Smooth muscle cell (in vitro differentiated cells): ENCODE measurements around the gene TBC1D10A. TPM values are rescaled to one million over a fixed set of nuclear protein-coding genes. Genes with fewer than 3 reads are reported as not detected.

Source experiments
- DNase-seq: peaks from one replicate; lab custom pipeline; 2025; ENCODE audit not compliant: unreplicated experiment; lab: John Stamatoyannopoulos, UW
- H2AFZ ChIP-seq: fragments of 200-600 bp; sonication (generic); 2 replicates; pipeline ENCODE4 v1.6.0; 2016; ENCODE audit warnings: antibody characterized with exemption, low read depth, mild to moderate bottlenecking
- H3F3A ChIP-seq: fragments of 200-600 bp; sonication (generic); 2 replicates; pipeline ENCODE4 v1.6.0; 2017; ENCODE audit warnings: antibody characterized with exemption, low read depth
- H3K27ac ChIP-seq: fragments of 200-600 bp; sonication (generic); 2 replicates; pipeline ENCODE4 v1.5.1; 2016; ENCODE audit warnings: low read depth, mild to moderate bottlenecking
- H3K27me3 ChIP-seq: fragments of 200-600 bp; sonication (generic); 2 replicates; pipeline ENCODE4 v1.6.1; 2016; ENCODE audit warnings: low read depth, mild to moderate bottlenecking
- H3K36me3 ChIP-seq: fragments of 200-600 bp; sonication (generic); 2 replicates; pipeline ENCODE4 v1.5.1; 2016; ENCODE audit warnings: low read depth
- H3K4me1 ChIP-seq: fragments of 200-600 bp; sonication (generic); 2 replicates; pipeline ENCODE4 v1.5.1; 2016; ENCODE audit warnings: low read depth
- H3K4me2 ChIP-seq: fragments of 200-600 bp; sonication (generic); 2 replicates; pipeline ENCODE4 v1.6.0; 2016; ENCODE audit warnings: mild to moderate bottlenecking
- H3K4me3 ChIP-seq: fragments of 200-600 bp; sonication (generic); 2 replicates; pipeline ENCODE4 v1.5.1; 2016; ENCODE audit warnings: mild to moderate bottlenecking
- H3K79me2 ChIP-seq: fragments of 200-600 bp; sonication (generic); 2 replicates; pipeline ENCODE4 v1.6.0; 2016; ENCODE audit warnings: low read depth, mild to moderate bottlenecking
- H3K9ac ChIP-seq: fragments of 200-600 bp; sonication (generic); 2 replicates; pipeline ENCODE4 v1.6.0; 2016; ENCODE audit warnings: low read depth
- H3K9me3 ChIP-seq: fragments of 200-600 bp; sonication (generic); replicated peaks from 2 replicates; pipeline ENCODE4 v1.5.1; 2016; ENCODE audit warnings: low read depth
- H4K20me1 ChIP-seq: fragments of 200-600 bp; sonication (generic); 2 replicates; pipeline ENCODE4 v1.6.0; 2016; ENCODE audit warnings: low read depth
- CTCF ChIP-seq: fragments of 200-600 bp; sonication (generic); IDR thresholded peaks from 2 replicates; pipeline ENCODE4 v1.5.1; 2017; ENCODE audit warnings: borderline replicate concordance, mild to moderate bottlenecking, antibody characterized with exemption; ENCODE audit not compliant: insufficient read depth, poor library complexity, severe bottlenecking
- WGBS: methylation state at CpG from one replicate; pipeline ENCODE4 v1.1.7; 2016; ENCODE audit warnings: low lambda C conversion rate; 5-methylcytosine and 5-hydroxymethylcytosine counted together
- polyA plus RNA-seq: library from polyadenylated mRNA; unstranded; fragments of >200 nt; fragmentation: Nextera tagmentation; extraction: Ambion mirVana; gene quantifications from 2 replicates; pipeline ENCODE4 v1.2.1, GENCODE V29; 2016
- total RNA-seq: library from RNA; depleted of rRNA; stranded (reverse); fragments of >200 nt; gene quantifications from 2 replicates; pipeline ENCODE4 v1.2.3, GENCODE V29; 2014

Gene TBC1D10A
- total and polyA plus RNA-seq, 2 experiments from 2014 or later, result 16.8 to 51.1 TPM

DNA sequence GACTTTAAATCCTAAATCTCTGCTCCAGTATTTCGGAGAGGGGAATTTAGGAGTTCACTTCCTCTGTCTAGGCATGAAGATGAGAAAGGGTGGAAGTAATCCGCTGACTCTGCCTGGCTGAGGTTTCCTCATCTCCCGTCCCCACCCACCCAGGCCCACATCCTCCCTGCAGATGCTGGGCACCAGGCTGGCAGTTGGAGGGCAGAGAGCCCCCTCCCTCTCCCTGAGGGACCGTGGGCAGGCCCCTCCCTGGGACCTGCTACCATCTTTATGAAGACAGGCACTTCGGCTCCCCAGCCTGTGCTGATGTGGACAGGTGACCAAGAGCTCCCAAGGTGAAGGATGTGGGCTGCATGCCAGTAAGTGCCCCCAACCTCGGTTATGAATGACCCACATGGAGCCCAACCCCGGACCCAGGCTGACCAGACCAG is 44.1 kb downstream of the TBC1D10A start:
- no peak for TF ChIP-seq CTCF
- Histone ChIP-seq H4K20me1 (peaks cover 6% of the 10 kb centered on the region), H3K4me1 (peaks cover 3% of the 10 kb centered on the region), H3K36me3 (no peaks in the 10 kb centered on the region), H3K9me3 (no peaks in the 10 kb centered on the region), H3K27ac (no peak overlapping the region), H3K4me2 (no peak overlapping the region), H2AFZ (no peak overlapping the region), H3K27me3 (no peaks in the 10 kb centered on the region), H3K9ac (no peak overlapping the region), H3F3A (peaks cover 4% of the 10 kb centered on the region), H3K4me3 (no peak overlapping the region), H3K79me2 (no peaks in the 10 kb centered on the region)
- 86% methylated on average over 7 of the region's 7 CpGs for WGBS
- DNase-seq, result no peak

DNA sequence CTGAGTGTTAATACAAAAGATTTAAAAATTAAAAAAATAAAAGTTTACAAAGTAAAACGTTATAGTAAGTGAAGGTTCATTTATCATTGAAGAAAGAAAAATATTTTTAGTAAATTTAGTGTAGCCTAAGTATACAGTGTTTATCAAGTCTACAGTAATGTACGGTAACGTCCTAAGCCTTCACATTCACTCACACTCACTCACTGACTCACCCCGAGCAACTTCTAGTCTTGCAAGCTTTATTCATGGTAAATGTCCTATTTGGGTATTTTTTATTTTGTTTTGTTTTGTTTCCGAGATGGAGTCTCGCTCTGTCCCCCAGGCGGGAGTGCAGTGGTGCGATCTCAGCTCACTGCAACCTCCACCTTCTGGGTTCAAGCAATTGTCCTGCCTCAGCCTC is 46.2 kb downstream of the TBC1D10A start:
- Histone ChIP-seq H3K4me2 (peak overlapping the region; percentile 19), H3K27ac (peak overlapping the region; percentile 70), H2AFZ (no peak overlapping the region), H3K4me3 (no peak overlapping the region), H4K20me1 (no peaks in the 10 kb centered on the region), H3K27me3 (no peaks in the 10 kb centered on the region), H3K9me3 (no peaks in the 10 kb centered on the region), H3K79me2 (no peaks in the 10 kb centered on the region), H3K4me1 (peaks cover 7% of the 10 kb centered on the region), H3K9ac (no peak overlapping the region), H3F3A (peaks cover 4% of the 10 kb centered on the region), H3K36me3 (no peaks in the 10 kb centered on the region)
- DNase-seq, result no peak
- TF ChIP-seq CTCF, result no peak
- 57% methylated on average over 8 of the region's 8 CpGs for WGBS

- no peaks in the 10 kb centered on the region for H3K27me3 ChIP-seq
- WGBS, result 82% methylated on average over 5 of the region's 5 CpGs
- H3K9me3 ChIP-seq, result no peaks in the 10 kb centered on the region
- no peak overlapping the region for H2AFZ ChIP-seq
- no peaks in the 10 kb centered on the region for H3K79me2 ChIP-seq
- H3K9ac ChIP-seq, result no peak overlapping the region
- TF ChIP-seq CTCF, result no peak
- peak overlapping the region; percentile 19 for H3K4me2 ChIP-seq
- no peak for DNase-seq
- peak overlapping the region; percentile 70 for H3K27ac ChIP-seq
- no peaks in the 10 kb centered on the region for H4K20me1 ChIP-seq
- no peak overlapping the region for H3K4me3 ChIP-seq
- peaks cover 4% of the 10 kb centered on the region for H3F3A ChIP-seq
- no peaks in the 10 kb centered on the region for H3K36me3 ChIP-seq
- peaks cover 7% of the 10 kb centered on the region for H3K4me1 ChIP-seq
Observed at GRCh38 chr22:30279932-30280331, 46.8 kb downstream of the TBC1D10A start.

- no peak overlapping the region for H3K9ac ChIP-seq
- no peak for DNase-seq
- no peaks in the 10 kb centered on the region for H3K9me3 ChIP-seq
- 53% methylated on average over 16 of the region's 16 CpGs for WGBS
- H3F3A ChIP-seq, result peaks cover 4% of the 10 kb centered on the region
- H3K4me2 ChIP-seq, result peak overlapping the region; percentile 41
- no peak for TF ChIP-seq CTCF
- peaks cover 7% of the 10 kb centered on the region for H3K4me1 ChIP-seq
- H4K20me1 ChIP-seq, result no peaks in the 10 kb centered on the region
- no peaks in the 10 kb centered on the region for H3K79me2 ChIP-seq
- no peaks in the 10 kb centered on the region for H3K36me3 ChIP-seq
- no peak overlapping the region for H3K4me3 ChIP-seq
- no peaks in the 10 kb centered on the region for H3K27me3 ChIP-seq
- H2AFZ ChIP-seq, result no peak overlapping the region
- no peak overlapping the region for H3K27ac ChIP-seq
Observed at GRCh38 chr22:30279046-30279788, 47.5 kb downstream of the TBC1D10A start.
